Mesodermal cell (in vitro differentiated cells): ENCODE data around the gene AP5S1.
A peak's percentile ranks its signal among the peaks of the same experiment; 100 is the strongest.
"Not testable (repeated sequence)": the region's sequence is repeated elsewhere in the genome, so short reads cannot be mapped to it uniquely, and the experiment has no call there.

Experiments
- H3K27ac ChIP-seq: 2 replicates; pipeline ENCODE4 v1.7.0; 2013; ENCODE audit warnings: mild to moderate bottlenecking, low read depth, low read length, moderate library complexity; ENCODE audit not compliant: severe bottlenecking
- H3K36me3 ChIP-seq: 2 replicates; pipeline ENCODE4 v1.7.1; 2013; ENCODE audit warnings: mild to moderate bottlenecking, low read length, moderate library complexity; ENCODE audit not compliant: control insufficient read depth, insufficient read depth
- H3K4me1 ChIP-seq: one replicate; pipeline ENCODE4 v1.7.1; 2013; ENCODE audit warnings: mild to moderate bottlenecking, low read length; ENCODE audit not compliant: insufficient read depth, control insufficient read depth, poor library complexity, severe bottlenecking
- H3K4me3 ChIP-seq: 2 replicates; pipeline ENCODE4 v1.7.0; 2013; ENCODE audit warnings: low read length, control low read depth, mild to moderate bottlenecking; ENCODE audit not compliant: insufficient read depth, poor library complexity, severe bottlenecking; ENCODE audit errors: extremely low read depth
- H3K9me3 ChIP-seq: 2 replicates; pipeline ENCODE4 v1.7.1; 2013; ENCODE audit warnings: mild to moderate bottlenecking, low read length, moderate library complexity; ENCODE audit not compliant: control insufficient read depth
- WGBS, 2 experiments: methylation state at CpG; one replicate each; pipeline ENCODE4 v1.1.5; 2013; ENCODE audit warnings: missing lambda C conversion rate in 2 of 2; ENCODE audit not compliant: insufficient coverage in 2 of 2; 5-methylcytosine and 5-hydroxymethylcytosine counted together

AP5S1 gene

DNA sequence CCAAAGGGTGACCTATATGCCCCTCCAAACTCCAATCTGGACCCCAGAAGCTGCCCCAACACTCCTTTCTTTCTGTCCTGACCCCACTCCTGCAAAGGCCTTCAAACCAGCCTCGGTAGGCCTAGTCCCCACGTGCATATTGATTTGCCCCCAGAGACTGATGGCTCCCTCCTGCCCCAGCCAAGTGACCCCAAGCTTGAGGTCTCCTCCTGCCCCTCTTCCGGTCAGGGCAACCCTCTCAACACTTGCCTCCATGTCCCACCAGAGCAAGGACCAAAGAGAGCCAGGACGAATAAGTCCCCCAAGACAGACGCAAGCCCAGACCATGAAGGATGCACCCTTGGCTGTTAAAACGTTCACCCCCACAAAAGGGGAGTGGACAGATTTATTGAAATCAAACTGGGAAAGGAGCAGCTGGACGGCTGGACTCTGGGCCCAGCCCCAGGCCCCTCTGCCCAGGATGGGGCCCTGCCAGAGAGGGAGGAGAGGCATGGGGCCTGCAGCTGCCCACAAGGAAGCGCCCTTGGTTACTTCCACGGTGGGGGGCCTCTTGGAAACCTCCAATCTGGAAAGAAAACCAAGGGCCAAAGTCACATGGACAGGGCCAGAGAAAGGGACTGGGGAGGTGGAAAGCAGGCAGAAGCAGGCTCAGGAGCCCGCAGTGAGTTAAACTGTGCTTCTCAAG is 36.7 kb upstream of the AP5S1 start:
- Histone ChIP-seq H3K36me3 (peaks cover 24% of the 10 kb centered on the region), H3K9me3 (no peaks in the 10 kb centered on the region), H3K27ac (no peak overlapping the region), H3K4me1 (peaks cover 9% of the 10 kb centered on the region), H3K4me3 (no peak overlapping the region)
- 90 to 98% methylated on average over 8 to 9 of the region's 10 CpGs for WGBS, 2 experiments

DNA sequence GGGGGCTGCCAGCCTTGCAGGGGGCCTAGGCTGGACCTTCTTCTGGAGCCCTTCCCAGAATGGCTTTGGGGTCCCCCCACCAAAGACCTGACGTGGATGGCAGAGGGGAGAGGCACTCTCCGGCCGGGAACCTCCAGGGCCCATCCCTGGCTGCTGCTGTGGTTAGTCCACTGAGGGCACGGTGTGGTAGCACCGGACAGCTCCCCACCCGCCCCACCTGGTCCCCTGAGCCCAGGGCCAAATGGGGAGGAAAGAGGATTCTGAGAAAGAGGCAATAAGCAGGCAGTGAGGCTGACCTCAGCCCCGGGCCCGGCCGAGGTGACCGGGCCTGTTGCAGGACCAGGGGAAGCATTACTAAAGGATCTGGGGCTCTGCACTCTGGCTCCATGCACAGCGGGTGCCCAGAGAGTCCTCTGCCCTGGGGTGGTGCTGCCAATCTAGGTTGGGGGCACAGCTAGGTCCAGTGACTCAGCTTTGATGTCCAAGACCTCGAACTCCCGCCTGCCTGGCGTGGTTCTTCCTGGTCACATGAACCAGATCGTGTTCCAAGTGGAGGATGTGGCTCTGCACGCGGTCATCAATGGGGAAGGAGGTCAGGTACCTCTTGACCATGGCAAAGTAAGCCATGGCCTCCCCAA is 36.0 kb upstream of the AP5S1 start:
- no peak overlapping the region for H3K27ac ChIP-seq
- 96 to 97% methylated on average over 14 to 15 of the region's 17 CpGs for WGBS, 2 experiments
- peaks cover 24% of the 10 kb centered on the region for H3K36me3 ChIP-seq
- H3K4me1 ChIP-seq = peaks cover 9% of the 10 kb centered on the region
- H3K4me3 ChIP-seq = no peak overlapping the region
- H3K9me3 ChIP-seq = no peaks in the 10 kb centered on the region

DNA sequence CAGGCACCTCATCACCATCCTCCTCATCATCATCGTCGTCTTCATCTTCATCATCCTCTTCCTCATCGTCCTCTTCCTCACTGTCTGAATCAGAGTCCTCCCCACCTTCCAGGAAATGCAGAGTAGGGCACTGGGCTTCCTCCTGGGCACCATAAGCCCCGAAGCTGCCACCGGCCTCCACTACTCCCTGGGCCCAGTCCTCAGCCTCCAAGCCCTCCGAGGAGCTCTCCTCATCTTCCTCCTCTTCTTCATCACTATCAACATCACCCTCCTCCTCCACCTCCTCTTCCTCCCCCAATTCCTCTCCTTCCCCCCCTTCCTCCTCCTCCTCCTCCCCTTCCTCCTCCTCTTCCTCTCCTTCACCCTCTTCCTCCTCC is 35.5 kb upstream of the AP5S1 start:
- Histone ChIP-seq H3K36me3 (peaks cover 24% of the 10 kb centered on the region), H3K4me3 (no peak overlapping the region), H3K4me1 (peaks cover 9% of the 10 kb centered on the region), H3K9me3 (no peaks in the 10 kb centered on the region), H3K27ac (no peak overlapping the region)
- WGBS, 2 experiments = 95% methylated on average over 6 of the region's 6 CpGs

DNA sequence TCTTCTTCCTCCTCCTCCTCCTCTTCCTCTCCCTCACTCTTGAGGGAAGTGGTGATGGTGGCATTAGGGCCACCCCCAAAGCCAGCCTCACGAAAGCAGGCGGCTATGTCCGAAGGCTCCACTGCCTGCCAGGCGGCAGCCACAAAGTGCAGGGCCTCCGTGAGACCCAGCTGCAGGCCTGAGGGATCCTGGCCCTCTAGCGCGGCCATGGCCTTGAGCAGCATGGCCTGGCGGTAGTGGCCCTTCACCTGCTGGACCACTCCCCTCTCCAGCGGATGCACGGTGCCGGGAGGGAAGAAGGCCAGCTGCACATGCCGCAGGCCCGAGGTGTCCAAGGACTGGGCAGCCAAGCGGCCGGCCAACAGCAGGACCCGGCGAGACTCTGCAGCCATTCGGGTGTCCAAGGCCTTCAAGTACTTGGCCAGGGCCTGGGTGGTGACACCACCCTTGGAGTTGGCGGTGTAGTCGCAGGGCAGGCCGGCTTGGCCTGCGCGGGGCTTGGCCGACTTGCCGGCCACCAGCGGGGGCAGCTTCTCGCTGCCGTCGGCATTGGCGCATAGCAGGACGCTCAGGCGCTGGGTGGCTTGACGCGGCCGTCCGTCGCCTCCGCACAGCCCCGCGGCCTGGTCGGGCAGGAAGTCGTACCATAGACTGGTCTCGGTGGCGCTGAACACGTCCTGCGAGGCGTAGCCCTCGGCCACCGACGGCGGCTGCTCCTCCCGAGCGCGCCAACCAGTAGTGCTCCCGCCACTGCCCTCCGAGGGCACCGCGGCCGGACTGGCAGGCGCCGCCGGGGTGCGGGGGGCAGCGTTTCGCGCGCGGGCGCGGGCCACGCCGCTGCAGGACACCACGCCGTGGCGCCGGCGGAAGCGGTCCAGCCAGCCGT is 34.9 kb upstream of the AP5S1 start:
- WGBS, 2 experiments = 82 to 88% methylated on average over 64 to 77 of the region's 79 CpGs

DNA sequence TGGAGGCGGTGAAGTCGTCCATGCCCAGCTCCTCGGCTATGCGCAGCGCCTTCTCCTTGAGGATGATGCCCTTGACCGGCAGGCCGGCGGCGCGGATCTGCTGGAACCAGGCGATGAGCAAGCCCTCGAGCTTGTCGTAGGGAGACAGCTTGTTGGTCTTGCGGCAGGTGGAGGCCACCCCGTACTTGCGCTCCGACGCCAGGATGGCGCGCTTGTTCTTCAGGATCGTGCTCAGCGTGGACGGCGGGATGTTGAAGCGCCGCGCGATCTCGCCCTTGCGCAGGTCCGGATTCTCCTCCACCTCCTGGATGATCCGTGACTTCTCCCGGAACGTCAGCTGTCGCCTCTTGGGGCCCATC is 34.2 kb upstream of the AP5S1 start:
- peaks cover 24% of the 10 kb centered on the region for H3K36me3 ChIP-seq
- 7 to 12% methylated on average over 27 to 35 of the region's 35 CpGs for WGBS, 2 experiments
- H3K4me1 ChIP-seq = peaks cover 9% of the 10 kb centered on the region
- no peaks in the 10 kb centered on the region for H3K9me3 ChIP-seq
- H3K4me3 ChIP-seq = peak overlapping the region; percentile 51
- H3K27ac ChIP-seq = no peak overlapping the region

More for the DNA sequence above, 34.9 kb upstream of the AP5S1 start:
- Histone ChIP-seq H3K36me3 (peaks cover 24% of the 10 kb centered on the region), H3K4me3 (peak overlapping the region; percentile 51), H3K27ac (no peak overlapping the region), H3K4me1 (peaks cover 9% of the 10 kb centered on the region), H3K9me3 (no peaks in the 10 kb centered on the region)

GRCh38 chr20:3786665-3787323 is 33.6 kb upstream of the AP5S1 start, which contains the start of gene CENPB:
TSS of gene CENPB (minus strand) at chr20:3786740. CDS start at chr20:3786483, 257 bp downstream.
- H3K36me3 ChIP-seq = peaks cover 24% of the 10 kb centered on the region
- no peaks in the 10 kb centered on the region for H3K9me3 ChIP-seq
- H3K4me1 ChIP-seq = peaks cover 9% of the 10 kb centered on the region
- H3K27ac ChIP-seq = no peak within 1 kb of the TSS
- WGBS, 2 experiments = 0 to 4% methylated on average over 31 to 37 of the region's 70 CpGs
- peak within 1 kb of the TSS; percentile 51 for H3K4me3 ChIP-seq

DNA sequence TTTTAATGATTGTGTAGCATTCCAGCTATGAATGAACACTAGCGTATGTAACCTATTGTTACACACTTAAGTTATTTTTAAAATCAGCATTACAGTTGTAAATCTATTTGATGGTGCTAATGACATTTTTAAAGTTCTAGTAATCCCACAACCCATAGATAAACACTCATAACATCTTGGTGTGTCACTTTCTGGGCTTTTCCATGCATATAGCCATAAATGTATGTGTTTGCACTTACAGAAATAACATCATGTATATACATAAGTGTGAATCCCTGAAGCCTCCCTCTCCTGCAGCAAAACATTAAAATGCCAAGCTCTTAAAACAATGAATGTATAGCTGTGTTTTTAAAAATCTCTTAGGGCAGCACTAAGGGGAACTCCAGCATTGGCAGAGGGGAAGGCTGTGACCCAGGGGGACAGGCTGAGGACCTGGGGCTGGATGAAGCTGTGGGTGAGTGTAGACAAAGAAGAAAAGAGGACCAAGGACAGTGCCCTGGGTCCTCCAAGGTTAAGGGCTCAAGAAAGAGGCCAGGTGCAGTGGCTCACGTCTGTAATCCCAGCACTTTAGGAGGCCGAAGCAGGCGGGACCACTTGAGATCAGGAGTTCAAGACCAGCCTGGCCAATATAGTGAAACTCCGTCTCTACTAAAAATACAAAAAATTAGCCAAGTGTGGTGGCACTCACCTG is 32.9 kb upstream of the AP5S1 start:
- WGBS, 2 experiments = 92% methylated on average over 4 of the region's 5 CpGs
- peak overlapping the region; percentile 30 for H3K4me3 ChIP-seq

GRCh38 chr20:3788685-3789155 is 31.6 kb upstream of the AP5S1 start:
- 62 to 67% methylated on average over 4 of the region's 4 CpGs for WGBS, 2 experiments
- H3K27ac ChIP-seq = no peak overlapping the region
- H3K4me1 ChIP-seq = peaks cover 9% of the 10 kb centered on the region
- H3K36me3 ChIP-seq = peaks cover 17% of the 10 kb centered on the region
- no peak overlapping the region for H3K4me3 ChIP-seq
- no peaks in the 10 kb centered on the region for H3K9me3 ChIP-seq

More for the DNA sequence above, 32.9 kb upstream of the AP5S1 start:
- peaks cover 9% of the 10 kb centered on the region for H3K4me1 ChIP-seq
- no peak overlapping the region for H3K27ac ChIP-seq
- peaks cover 22% of the 10 kb centered on the region for H3K36me3 ChIP-seq
- no peaks in the 10 kb centered on the region for H3K9me3 ChIP-seq

DNA sequence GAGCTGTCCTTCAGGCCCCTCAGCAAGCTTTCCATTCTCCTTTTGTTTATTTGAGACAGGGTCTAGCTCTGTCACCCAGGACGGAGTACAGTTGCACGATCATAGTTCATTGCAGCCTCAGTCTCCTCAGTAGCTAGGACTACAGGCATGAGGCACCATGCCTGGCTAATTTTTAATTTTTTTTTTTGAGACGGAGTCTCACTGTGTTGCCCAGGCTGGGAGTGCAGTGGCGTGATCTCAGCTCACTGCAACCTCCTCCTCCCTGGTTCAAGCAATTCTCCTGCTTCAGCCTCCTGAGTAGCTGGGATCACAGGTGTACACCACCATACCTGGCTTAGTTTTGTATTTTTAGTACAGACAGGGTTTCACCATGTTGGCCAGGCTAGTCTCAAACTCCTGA is 31.1 kb upstream of the AP5S1 start:
- not testable (repeated sequence) for H3K9me3 ChIP-seq, H3K4me3 ChIP-seq, H3K4me1 ChIP-seq, H3K27ac ChIP-seq
- WGBS, 2 experiments = 92 to 94% methylated on average over 2 to 4 of the region's 4 CpGs
- peaks cover 13% of the 10 kb centered on the region for H3K36me3 ChIP-seq

DNA sequence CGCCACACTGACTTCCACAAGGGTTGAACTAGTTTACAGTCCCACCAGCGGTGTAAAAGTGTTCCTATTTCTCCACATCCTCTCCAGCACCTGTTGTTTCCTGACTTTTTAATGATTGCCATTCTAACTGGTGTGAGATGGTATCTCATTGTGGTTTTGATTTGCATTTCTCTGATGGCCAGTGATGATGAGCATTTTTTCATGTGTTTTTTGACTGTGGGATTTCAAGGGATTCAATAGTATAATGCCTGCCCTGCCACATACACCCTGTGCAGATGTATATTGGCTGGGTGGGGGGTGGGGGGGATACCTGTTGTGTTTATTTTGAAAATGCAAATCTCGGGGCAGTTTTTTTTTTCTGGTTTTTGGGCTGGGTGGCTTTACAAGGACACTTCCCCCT is 26.2 kb upstream of the AP5S1 start:
- WGBS, 2 experiments = 100% methylated on average over 1 of the region's 3 CpGs; no CpG with 5 or more reads in 1 of the 2 experiments

More for the DNA sequence above, 26.2 kb upstream of the AP5S1 start:
- H3K36me3 ChIP-seq, H3K9me3 ChIP-seq, H3K4me3 ChIP-seq, H3K27ac ChIP-seq: not testable (repeated sequence)
- peaks cover 17% of the 10 kb centered on the region for H3K4me1 ChIP-seq
